Colonic mucosa (tissue), 4 donors: ENCODE measurements around the gene PRDM13. TPM values are rescaled to one million over a fixed set of nuclear protein-coding genes. Genes with fewer than 3 reads are reported as not detected.
"Not testable (repeated sequence)": the region's sequence is repeated elsewhere in the genome, so short reads cannot be mapped to it uniquely, and the experiment has no call there.

Experiments used
- DNase-seq: peaks from one replicate; pipeline ENCODE4 v3.0.0-alpha.2; 2020
- H3K27ac ChIP-seq: fragments of 200-600 bp; one replicate; pipeline ENCODE4 v1.8.0; 2021
- H3K27me3 ChIP-seq: fragments of 200-600 bp; one replicate; pipeline ENCODE4 v1.8.0; 2021
- H3K36me3 ChIP-seq: fragments of 200-600 bp; one replicate; pipeline ENCODE4 v1.8.0; 2021
- H3K4me1 ChIP-seq: fragments of 200-600 bp; one replicate; pipeline ENCODE4 v1.8.0; 2021; ENCODE audit warnings: mild to moderate bottlenecking
- H3K4me3 ChIP-seq: fragments of 200-600 bp; one replicate; pipeline ENCODE4 v1.8.0; 2021
- H3K9ac ChIP-seq, 2 donors: one replicate each; pipeline ENCODE4 v1.7.0; 2013; ENCODE audit warnings: control low read depth in 2 of 2, low read depth in 2 of 2, low read length in 2 of 2
- H3K9me3 ChIP-seq: fragments of 200-600 bp; one replicate; pipeline ENCODE4 v1.8.0; 2021
- intact Hi-C: fragments of 100-400 bp; cut with DNase I; formaldehyde crosslinking; loops from one replicate; pipeline ENCODE4 v1.14.1; 2022
- total RNA-seq, 2 donors: library from RNA; stranded (reverse); fragmentation: NEBNext Ultra II Directional in 1 of 2; extraction: Animal tissue kit (Norgen Biotek cat#: 25700) in 1 of 2; gene quantifications; one replicate each; pipeline ENCODE4 v1.2.1, GENCODE V29; 2021
- TF ChIP-seq, protein P1 (sequence below): fragments of 200-600 bp; IDR thresholded peaks from one replicate; pipeline ENCODE4 v1.8.0; 2022; ENCODE audit warnings: antibody characterized with exemption, mild to moderate bottlenecking
- donor health status: healthy.
- donor health status: DM: no; HTN: no; CAD: no.
- donor health status: DM: no; HTN: no; CAD: no.

PRDM13 gene
- total RNA-seq, 2 donors from 2014 or later, result not detected

DNA sequence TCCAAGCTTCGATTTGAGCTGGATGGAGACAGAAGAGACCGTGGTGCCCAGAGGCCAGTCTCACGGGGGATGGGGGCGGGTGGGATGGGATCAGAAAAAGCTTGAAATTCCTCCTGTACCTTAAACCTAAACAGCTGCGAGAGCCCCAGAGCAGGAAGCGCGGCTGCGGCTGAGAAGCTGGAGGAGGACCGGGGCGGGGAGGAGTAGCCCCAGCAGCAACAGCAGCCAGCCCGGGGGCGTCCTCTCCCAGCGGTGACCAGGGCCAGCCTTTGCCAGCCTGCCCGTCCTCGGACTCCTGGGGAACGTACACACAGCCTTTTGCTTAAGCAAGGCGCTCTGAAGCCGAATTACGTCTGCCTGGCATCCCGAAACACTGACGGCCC lies 17.4 kb upstream of the PRDM13 start:
- H3K9me3 ChIP-seq, result no peaks in the 10 kb centered on the region
- peak overlapping the region; percentile 50 for H3K4me3 ChIP-seq
- H3K36me3 ChIP-seq, result no peaks in the 10 kb centered on the region
- peaks cover 54% of the 10 kb centered on the region for H3K27me3 ChIP-seq
- TF ChIP-seq, protein P1, sequence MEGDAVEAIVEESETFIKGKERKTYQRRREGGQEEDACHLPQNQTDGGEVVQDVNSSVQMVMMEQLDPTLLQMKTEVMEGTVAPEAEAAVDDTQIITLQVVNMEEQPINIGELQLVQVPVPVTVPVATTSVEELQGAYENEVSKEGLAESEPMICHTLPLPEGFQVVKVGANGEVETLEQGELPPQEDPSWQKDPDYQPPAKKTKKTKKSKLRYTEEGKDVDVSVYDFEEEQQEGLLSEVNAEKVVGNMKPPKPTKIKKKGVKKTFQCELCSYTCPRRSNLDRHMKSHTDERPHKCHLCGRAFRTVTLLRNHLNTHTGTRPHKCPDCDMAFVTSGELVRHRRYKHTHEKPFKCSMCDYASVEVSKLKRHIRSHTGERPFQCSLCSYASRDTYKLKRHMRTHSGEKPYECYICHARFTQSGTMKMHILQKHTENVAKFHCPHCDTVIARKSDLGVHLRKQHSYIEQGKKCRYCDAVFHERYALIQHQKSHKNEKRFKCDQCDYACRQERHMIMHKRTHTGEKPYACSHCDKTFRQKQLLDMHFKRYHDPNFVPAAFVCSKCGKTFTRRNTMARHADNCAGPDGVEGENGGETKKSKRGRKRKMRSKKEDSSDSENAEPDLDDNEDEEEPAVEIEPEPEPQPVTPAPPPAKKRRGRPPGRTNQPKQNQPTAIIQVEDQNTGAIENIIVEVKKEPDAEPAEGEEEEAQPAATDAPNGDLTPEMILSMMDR, result no peak
- H3K9ac ChIP-seq, result peak overlapping the region in 1 of 2 donors; percentile 60
- no peak overlapping the region for H3K27ac ChIP-seq
- intact Hi-C loops, result loop anchor here (10.0 kb wide), 1 partner anchor 156 kb away; no protein-coding TSS in a partner anchor
- DNase-seq, result no peak
- H3K4me1 ChIP-seq, result no peaks in the 10 kb centered on the region

- peaks cover 59% of the 10 kb centered on the region for H3K27me3 ChIP-seq
- H3K27ac ChIP-seq, result no peak overlapping the region
- intact Hi-C loops, result loop anchor here (10.0 kb wide), 1 partner anchor 155 kb away; no protein-coding TSS in a partner anchor
- no peaks in the 10 kb centered on the region for H3K9me3 ChIP-seq
- no peak overlapping the region for H3K4me3 ChIP-seq
- TF ChIP-seq, protein P1, result no peak
- no peaks in the 10 kb centered on the region for H3K4me1 ChIP-seq
- no peaks in the 10 kb centered on the region for H3K36me3 ChIP-seq
- no peak overlapping the region for H3K9ac ChIP-seq
- DNase-seq, result no peak
These were observed 16.6 kb upstream of the PRDM13 start for GRCh38 chr6:99589907-99590493.

GRCh38 chr6:99590728-99591672 lies 15.6 kb upstream of the PRDM13 start:
- H3K4me3 ChIP-seq, result no peak overlapping the region
- H3K27ac ChIP-seq, result no peak overlapping the region
- intact Hi-C loops, result no loop called here
- no peak overlapping the region for H3K9ac ChIP-seq
- H3K4me1 ChIP-seq, result no peaks in the 10 kb centered on the region
- no peaks in the 10 kb centered on the region for H3K36me3 ChIP-seq
- peaks cover 61% of the 10 kb centered on the region for H3K27me3 ChIP-seq
- no peaks in the 10 kb centered on the region for H3K9me3 ChIP-seq
- TF ChIP-seq, protein P1, result no peak
- DNase-seq, result no peak

- Histone ChIP-seq H3K9me3 (no peaks in the 10 kb centered on the region), H3K27ac (no peak overlapping the region), H3K36me3 (no peaks in the 10 kb centered on the region), H3K4me1 (no peaks in the 10 kb centered on the region), H3K9ac (no peak overlapping the region), H3K27me3 (peaks cover 69% of the 10 kb centered on the region), H3K4me3 (no peak overlapping the region)
- no peak for DNase-seq
- TF ChIP-seq, protein P1, result no peak
- intact Hi-C loops, result no loop called here
These were observed 14.8 kb upstream of the PRDM13 start for GRCh38 chr6:99591673-99592364.

- Histone ChIP-seq H3K27me3 (peaks cover 67% of the 10 kb centered on the region), H3K4me3 (no peak overlapping the region), H3K9me3 (no peaks in the 10 kb centered on the region), H3K9ac (no peak overlapping the region), H3K36me3 (no peaks in the 10 kb centered on the region), H3K4me1 (no peaks in the 10 kb centered on the region), H3K27ac (no peak overlapping the region)
- TF ChIP-seq, protein P1, result no peak
- no peak for DNase-seq
- intact Hi-C loops, result no loop called here
These were observed 13.7 kb upstream of the PRDM13 start for GRCh38 chr6:99592900-99593299.

GRCh38 chr6:99594696-99595095 lies 11.9 kb upstream of the PRDM13 start:
- intact Hi-C loops, result not testable (repeated sequence)

More at GRCh38 chr6:99594696-99595095, 11.9 kb upstream of the PRDM13 start:
- H3K9ac ChIP-seq, H3K27ac ChIP-seq, H3K36me3 ChIP-seq, H3K4me3 ChIP-seq, H3K4me1 ChIP-seq, H3K9me3 ChIP-seq, DNase-seq: not testable (repeated sequence)
- H3K27me3 ChIP-seq, result peaks cover 49% of the 10 kb centered on the region
